GM12801 (cell line): ENCODE results near the gene MSI1.

Source experiments
- CTCF ChIP-seq: IDR thresholded peaks from one replicate; pipeline ENCODE4 v1.5.1; 2011; ENCODE audit warnings: control low read depth; ENCODE audit not compliant: insufficient read length; ENCODE audit errors: extremely low read depth

The MSI1 gene

GRCh38 chr12:120343692-120344091, 25.3 kb downstream of the MSI1 start:
- TF ChIP-seq CTCF, result no peak

- TF ChIP-seq CTCF, result no peak
Observed at GRCh38 chr12:120343039-120343537, 25.9 kb downstream of the MSI1 start.

GRCh38 chr12:120342175-120343038, 26.6 kb downstream of the MSI1 start:
- no peak for TF ChIP-seq CTCF

GRCh38 chr12:120339256-120339655, 29.7 kb downstream of the MSI1 start:
- no peak for TF ChIP-seq CTCF

- TF ChIP-seq CTCF, result no peak
Observed at GRCh38 chr12:120337730-120338129, 31.2 kb downstream of the MSI1 start.

- no peak for TF ChIP-seq CTCF
Observed at GRCh38 chr12:120332523-120332922, 36.4 kb downstream of the MSI1 start.

GRCh38 chr12:120332041-120332440, 36.9 kb downstream of the MSI1 start:
- TF ChIP-seq CTCF, result no peak
